GM12864 (cell line): Measurements from ENCODE around the gene ZNG1A.
"Not testable (repeated sequence)": the region's sequence is repeated elsewhere in the genome, so short reads cannot be mapped to it uniquely, and the experiment has no call there.

Source experiments
- DNase-seq: peaks from one replicate; pipeline ENCODE4 v3.0.0-alpha.2; 2011; ENCODE audit warnings: low read depth
- H3K4me3 ChIP-seq: 2 replicates; pipeline ENCODE4 v1.5.1; 2011; ENCODE audit warnings: mild to moderate bottlenecking, low read depth, low read length, control low read depth

Gene ZNG1A

GRCh38 chr9:86697-87096 lies 92.2 kb downstream of the ZNG1A start:
- DNase-seq, H3K4me3 ChIP-seq: not testable (repeated sequence)

- H3K4me3 ChIP-seq, DNase-seq: not testable (repeated sequence)
Observed at GRCh38 chr9:82932-83689, 95.7 kb downstream of the ZNG1A start.

- not testable (repeated sequence) for H3K4me3 ChIP-seq, DNase-seq
Observed at GRCh38 chr9:78333-78732, 100.5 kb downstream of the ZNG1A start.

GRCh38 chr9:76389-76788 lies 102.5 kb downstream of the ZNG1A start:
- not testable (repeated sequence) for H3K4me3 ChIP-seq, DNase-seq

GRCh38 chr9:73900-74525 lies 104.8 kb downstream of the ZNG1A start:
- DNase-seq, H3K4me3 ChIP-seq: not testable (repeated sequence)

DNA sequence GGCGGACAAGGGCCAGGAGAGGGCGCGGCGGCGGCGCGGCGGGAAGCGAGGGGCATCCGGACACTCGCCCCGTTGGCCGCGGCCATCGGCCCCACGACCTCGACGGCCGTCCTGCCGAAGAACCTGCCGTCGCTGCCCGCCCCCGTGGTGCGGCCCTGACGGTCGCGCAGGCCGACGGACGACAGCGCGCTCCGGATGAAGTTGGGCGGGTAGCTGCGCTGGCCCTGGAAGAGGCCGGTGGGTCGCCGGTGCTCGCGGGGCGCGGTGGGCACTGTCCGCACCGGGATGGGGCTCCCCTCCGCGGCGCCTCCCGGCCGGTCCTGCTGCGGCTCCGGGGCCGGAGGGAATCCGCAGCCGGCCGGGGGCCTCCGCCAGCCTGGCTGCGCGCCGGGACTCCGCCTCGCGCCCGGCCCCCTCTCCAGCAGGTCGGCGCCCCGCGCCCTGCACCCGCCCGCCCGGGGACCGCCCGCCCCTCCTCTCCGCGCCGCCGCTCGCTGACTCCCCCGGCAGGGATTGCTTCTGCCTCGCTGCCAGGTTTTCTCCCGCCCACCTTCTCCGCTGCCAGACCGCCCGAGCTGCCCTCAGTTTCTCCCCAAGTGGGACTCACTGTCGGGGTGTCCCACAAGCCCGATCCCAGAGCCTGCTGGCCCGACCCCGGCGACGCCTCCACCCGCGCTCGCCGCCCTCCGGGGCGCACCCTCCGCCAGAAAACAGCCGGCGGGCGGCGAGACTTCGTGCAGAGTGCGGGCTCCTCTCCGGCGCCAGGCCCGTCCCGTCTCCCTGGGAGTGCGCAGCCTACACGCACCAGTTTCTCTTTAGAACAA lies 105.6 kb downstream of the ZNG1A start:
- not testable (repeated sequence) for H3K4me3 ChIP-seq, DNase-seq
